HepG2 (cell line): Measurements from ENCODE around the gene IPO5. TPM values are rescaled to one million over a fixed set of nuclear protein-coding genes. Genes with fewer than 3 reads are reported as not detected.

Source experiments
- ATAC-seq: fragments of 200-7000 bp; cut with Tn5 transposase; 3 replicates; pipeline ENCODE4 v1.9.1; 2020; ENCODE audit warnings: mild to moderate bottlenecking, moderate library complexity
- BruUV-seq: library from RNA; stranded (reverse); fragments of 400-500 nt; replicated peaks from 2 replicates; lab custom pipeline; 2021; lab: Mats Ljungman, UMichigan
- CTCF ChIA-PET: fragments of 300-600 bp; formaldehyde crosslinking; extraction: SDS; loops from one replicate; lab custom pipeline; 2021; ENCODE audit warnings: low total read pairs, inconsistent platforms, low intra/inter-chr PET ratio; lab: Yijun Ruan, JAX
- POLR2A ChIA-PET: fragments of 350-600 bp; sonication (Branson Sonifier 250); formaldehyde crosslinking; loops from one replicate; lab custom pipeline; 2020; ENCODE audit warnings: antibody characterized with exemption, inconsistent platforms; lab: Yijun Ruan, JAX
- DNase-seq: peaks from one replicate; pipeline ENCODE4 v3.0.0-alpha.2; 2015; ENCODE audit warnings: low spot score
- FAIRE-seq: peaks from 3 replicates; lab custom pipeline; 2011; peaks lifted over from hg19 to GRCh38; lab: Jason Lieb, UNC
- H2AFZ ChIP-seq: one replicate; pipeline ENCODE4 v1.6.1; 2011; ENCODE audit warnings: low read length, inconsistent platforms
- H3K27ac ChIP-seq: fragments of 300-600 bp; 3 replicates; pipeline ENCODE4 v1.8.0; 2011; ENCODE audit warnings: mixed run types, mild to moderate bottlenecking, mixed read lengths, low read length, inconsistent platforms; ENCODE audit not compliant: insufficient read depth; ENCODE audit errors: extremely low read length
- H3K27me3 ChIP-seq, 2 experiments: fragments of 200-600 bp in 1 of 2; 2 replicates in 1 of 2; 3 replicates in 1 of 2; pipeline versions ENCODE4 v1.6.0 to v1.8.0; 2011; ENCODE audit warnings: low read length in 2 of 2, mild to moderate bottlenecking in 2 of 2, moderate library complexity in 2 of 2, inconsistent platforms in 1 of 2; ENCODE audit not compliant: insufficient read depth in 2 of 2, control insufficient read depth in 1 of 2
- H3K36me3 ChIP-seq, 2 experiments: fragments of 200-600 bp in 1 of 2; replicated peaks in 1 of 2; 2 replicates in 1 of 2; 3 replicates in 1 of 2; pipeline versions ENCODE4 v1.5.1 to v1.8.0; 2011; ENCODE audit warnings: low read length in 2 of 2, inconsistent platforms in 1 of 2; ENCODE audit not compliant: insufficient read depth in 2 of 2, control insufficient read depth in 1 of 2
- H3K4me1 ChIP-seq: 2 replicates; pipeline ENCODE4 v1.5.1; 2012; ENCODE audit warnings: low read length, inconsistent platforms; ENCODE audit not compliant: insufficient read depth
- H3K4me2 ChIP-seq: 2 replicates; pipeline ENCODE4 v1.6.0; 2011; ENCODE audit warnings: low read depth, low read length, inconsistent platforms
- H3K4me3 ChIP-seq, 3 experiments: fragments of 200-600 bp in 1 of 3; sonication (generic), shearing (Covaris generic) in 1 of 3; replicated peaks in 1 of 3; 2 replicates each; pipeline ENCODE4 v1.5.1; 2011 to 2016; ENCODE audit warnings: low read length in 3 of 3, inconsistent platforms in 2 of 3, low read depth in 2 of 3, mild to moderate bottlenecking in 2 of 3, control low read depth in 1 of 3, mixed read lengths in 1 of 3; ENCODE audit not compliant: insufficient read depth in 1 of 3
- H3K79me2 ChIP-seq: one replicate; pipeline ENCODE4 v1.6.1; 2011; ENCODE audit warnings: low read length, inconsistent platforms; ENCODE audit not compliant: insufficient read depth
- H3K9ac ChIP-seq: 2 replicates; pipeline ENCODE4 v1.6.0; 2011; ENCODE audit warnings: mild to moderate bottlenecking, low read depth, low read length, inconsistent platforms; ENCODE audit not compliant: insufficient read depth
- H3K9me3 ChIP-seq: 2 replicates; pipeline ENCODE4 v1.5.1; 2012; ENCODE audit warnings: mild to moderate bottlenecking, low read length
- H4K20me1 ChIP-seq: 2 replicates; pipeline ENCODE4 v1.6.0; 2011; ENCODE audit warnings: inconsistent platforms, mild to moderate bottlenecking, low read length, moderate library complexity; ENCODE audit not compliant: insufficient read depth
- MTF1 ChIP-seq: sonication (generic); formaldehyde crosslinking; IDR thresholded peaks from 2 replicates; pipeline ENCODE4 v1.5.0; 2020; ENCODE audit warnings: missing genetic modification reagents
- PAX8 ChIP-seq: sonication (generic); formaldehyde crosslinking; IDR thresholded peaks from 2 replicates; pipeline ENCODE4 v1.8.0; 2022; ENCODE audit warnings: mild to moderate bottlenecking, missing genetic modification reagents, borderline replicate concordance
- PCBP2 ChIP-seq: fragments of 200-400 bp; formaldehyde crosslinking; optimal IDR thresholded peaks from 2 replicates; pipeline ENCODE3; 2018; ENCODE audit warnings: low read length, low read depth; ENCODE audit not compliant: poor library complexity, severe bottlenecking
- TBL1XR1 ChIP-seq: fragments of 150-350 bp; IDR thresholded peaks from 2 replicates; pipeline ENCODE4 v1.6.1; 2014; ENCODE audit warnings: borderline replicate concordance, low read length; ENCODE audit not compliant: partially characterized antibody
- ZBTB8A ChIP-seq: sonication (generic); formaldehyde crosslinking; IDR thresholded peaks from 2 replicates; pipeline ENCODE4 v1.4.0; 2020; ENCODE audit warnings: mild to moderate bottlenecking, low read depth, missing genetic modification reagents, borderline replicate concordance
- ZNF124 ChIP-seq: sonication (generic); formaldehyde crosslinking; IDR thresholded peaks from 2 replicates; pipeline ENCODE4 v1.4.0; 2020; ENCODE audit warnings: missing genetic modification reagents
- in situ Hi-C: cut with HindIII; loops from 2 replicates; pipeline ENCODE4 v1.10.0; 2017; ENCODE audit warnings: low pct_unique_long_range_greater_than_20kb; ENCODE audit not compliant: extremely low pct_ligation_motif_present
- intact Hi-C: fragments of 100-400 bp; cut with micrococcal nuclease; formaldehyde crosslinking; loops from one replicate; pipeline ENCODE4 v1.10.0; 2022; ENCODE audit not compliant: unreplicated experiment
- polyA plus RNA-seq, 8 experiments: library from polyadenylated mRNA; depleted of rRNA in 3 of 8; stranded (reverse) in 7 of 8; unstranded in 1 of 8; fragments of >200 nt; fragmentation: Illumina TruSeq in 4 of 8; extraction: Trizol in 4 of 8; gene quantifications; 2 replicates each; pipeline versions ENCODE4 v1.2.1 to v1.2.3, GENCODE V29; 2011 to 2016; ENCODE audit warnings: low read depth in 4 of 8, missing spikeins in 1 of 8, mixed read lengths in 1 of 8; ENCODE audit not compliant: insufficient read depth in 1 of 8
- total RNA-seq, 5 experiments: library from RNA; depleted of rRNA; stranded (reverse); fragments of >200 nt; fragmentation: Illumina TruSeq; extraction: Trizol; gene quantifications; 2 replicates each; pipeline ENCODE4 v1.2.3, GENCODE V29; 2016; ENCODE audit warnings: low read depth in 1 of 5
- TF ChIP-seq, protein P1 (sequence below): sonication (generic); formaldehyde crosslinking; IDR thresholded peaks from 2 replicates; pipeline ENCODE4 v1.4.0; 2020; ENCODE audit warnings: missing genetic modification reagents, low read depth, mild to moderate bottlenecking, borderline replicate concordance
- TF ChIP-seq, protein P2 (sequence below): sonication (generic); formaldehyde crosslinking; IDR thresholded peaks from 2 replicates; pipeline ENCODE4 v1.5.0; 2020; ENCODE audit warnings: mild to moderate bottlenecking, missing genetic modification reagents, moderate library complexity
- TF ChIP-seq, protein P3 (sequence below): sonication (generic); formaldehyde crosslinking; IDR thresholded peaks from 2 replicates; pipeline ENCODE4 v1.4.0; 2020; ENCODE audit warnings: missing genetic modification reagents

IPO5 gene
- total and polyA plus RNA-seq, 2 of the 13 experiments (the other 11 are each of a cell fraction or from before 2014, with no cell fraction given): 155 to 242 TPM

DNA sequence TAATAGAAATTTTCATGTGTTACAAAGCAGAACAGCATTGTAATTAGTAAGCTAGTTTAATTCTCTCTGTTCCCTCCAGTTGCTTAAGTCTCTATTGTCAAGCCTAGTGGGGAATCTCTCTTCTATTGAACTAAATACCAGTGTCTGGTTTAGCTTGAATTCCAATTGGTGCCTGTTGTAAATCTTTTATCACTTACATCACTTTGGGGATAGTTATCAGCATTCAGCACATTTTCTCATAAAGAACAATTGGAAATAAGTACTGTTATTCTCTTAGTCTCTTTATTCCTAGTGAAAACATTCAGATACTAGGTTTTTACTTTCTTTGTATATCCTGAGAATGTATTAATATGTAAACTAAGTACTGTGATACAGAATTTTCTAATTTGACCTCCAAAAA, 25.2 kb downstream of the IPO5 start:
- ATAC-seq (no peak), FAIRE-seq (no peak), DNase-seq (no peak)
- POLR2A ChIA-PET: no interaction called here
- Histone ChIP-seq H3K9ac (peak overlapping the region; percentile 92), H3K9me3 (no peaks in the 10 kb centered on the region), H3K79me2 (peaks cover 57% of the 10 kb centered on the region), H3K4me2 (peak overlapping the region; percentile 78), H3K36me3 (peaks cover 0 to 8% of the 10 kb centered on the region in 2 experiments; a peak in 4 of 5 replicates), H3K4me1 (peaks cover 58% of the 10 kb centered on the region), H2AFZ (no peak overlapping the region), H3K4me3 (peak overlapping the region; percentile 68 to 97 (median 83); a peak in 5 of 6 replicates), H3K27me3 (no peaks in the 10 kb centered on the region; a peak in 1 of 5 replicates), H3K27ac (no peak overlapping the region), H4K20me1 (peaks cover 33% of the 10 kb centered on the region)
- intact Hi-C loops (loop anchor here (5.0 kb wide), 2 partner anchors 121 to 594 kb away; no protein-coding TSS in a partner anchor), in situ Hi-C loops (no loop called here)
- BruUV-seq: no TSS peak
- no peak for TF ChIP-seq MTF1 (CRISPR knock-in tag)
- no peak for TF ChIP-seq ZBTB8A
- no peak for TF ChIP-seq TBL1XR1
- no peak for TF ChIP-seq ZNF124 (CRISPR knock-in tag)
- TF ChIP-seq, protein P1, sequence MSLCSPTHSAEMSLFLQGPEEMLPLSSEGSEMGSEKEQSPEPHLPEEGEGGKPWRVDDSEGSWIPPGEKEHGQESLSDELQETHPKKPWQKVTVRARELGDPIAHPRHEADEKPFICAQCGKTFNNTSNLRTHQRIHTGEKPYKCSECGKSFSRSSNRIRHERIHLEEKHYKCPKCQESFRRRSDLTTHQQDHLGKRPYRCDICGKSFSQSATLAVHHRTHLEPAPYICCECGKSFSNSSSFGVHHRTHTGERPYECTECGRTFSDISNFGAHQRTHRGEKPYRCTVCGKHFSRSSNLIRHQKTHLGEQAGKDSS (CRISPR knock-in tag): no peak
- no peak for TF ChIP-seq PCBP2
- TF ChIP-seq, protein P2, sequence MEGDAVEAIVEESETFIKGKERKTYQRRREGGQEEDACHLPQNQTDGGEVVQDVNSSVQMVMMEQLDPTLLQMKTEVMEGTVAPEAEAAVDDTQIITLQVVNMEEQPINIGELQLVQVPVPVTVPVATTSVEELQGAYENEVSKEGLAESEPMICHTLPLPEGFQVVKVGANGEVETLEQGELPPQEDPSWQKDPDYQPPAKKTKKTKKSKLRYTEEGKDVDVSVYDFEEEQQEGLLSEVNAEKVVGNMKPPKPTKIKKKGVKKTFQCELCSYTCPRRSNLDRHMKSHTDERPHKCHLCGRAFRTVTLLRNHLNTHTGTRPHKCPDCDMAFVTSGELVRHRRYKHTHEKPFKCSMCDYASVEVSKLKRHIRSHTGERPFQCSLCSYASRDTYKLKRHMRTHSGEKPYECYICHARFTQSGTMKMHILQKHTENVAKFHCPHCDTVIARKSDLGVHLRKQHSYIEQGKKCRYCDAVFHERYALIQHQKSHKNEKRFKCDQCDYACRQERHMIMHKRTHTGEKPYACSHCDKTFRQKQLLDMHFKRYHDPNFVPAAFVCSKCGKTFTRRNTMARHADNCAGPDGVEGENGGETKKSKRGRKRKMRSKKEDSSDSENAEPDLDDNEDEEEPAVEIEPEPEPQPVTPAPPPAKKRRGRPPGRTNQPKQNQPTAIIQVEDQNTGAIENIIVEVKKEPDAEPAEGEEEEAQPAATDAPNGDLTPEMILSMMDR (CRISPR knock-in tag): no peak
- TF ChIP-seq, protein P3, sequence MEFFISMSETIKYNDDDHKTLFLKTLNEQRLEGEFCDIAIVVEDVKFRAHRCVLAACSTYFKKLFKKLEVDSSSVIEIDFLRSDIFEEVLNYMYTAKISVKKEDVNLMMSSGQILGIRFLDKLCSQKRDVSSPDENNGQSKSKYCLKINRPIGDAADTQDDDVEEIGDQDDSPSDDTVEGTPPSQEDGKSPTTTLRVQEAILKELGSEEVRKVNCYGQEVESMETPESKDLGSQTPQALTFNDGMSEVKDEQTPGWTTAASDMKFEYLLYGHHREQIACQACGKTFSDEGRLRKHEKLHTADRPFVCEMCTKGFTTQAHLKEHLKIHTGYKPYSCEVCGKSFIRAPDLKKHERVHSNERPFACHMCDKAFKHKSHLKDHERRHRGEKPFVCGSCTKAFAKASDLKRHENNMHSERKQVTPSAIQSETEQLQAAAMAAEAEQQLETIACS (CRISPR knock-in tag): no peak
- no peak for TF ChIP-seq PAX8 (CRISPR knock-in tag)
- CTCF ChIA-PET: no interaction called here
